Naive thymus-derived CD4-positive, alpha-beta T cell (primary cell): Measurements from ENCODE around the gene MACF1. TPM values are rescaled to one million over a fixed set of nuclear protein-coding genes. Genes with fewer than 3 reads are reported as not detected.
A peak's percentile ranks its signal among the peaks of the same experiment; 100 is the strongest.
"Not testable (repeated sequence)": the region's sequence is repeated elsewhere in the genome, so short reads cannot be mapped to it uniquely, and the experiment has no call there.

Experiments
- ATAC-seq: fragments of 150-1000 bp; cut with Tn5 transposase; 2 replicates; pipeline ENCODE4 v1.10.0; 2021; ENCODE audit warnings: mild to moderate bottlenecking, moderate library complexity
- CTCF ChIA-PET: fragments of 350-600 bp; sonication (Branson Sonifier 250); formaldehyde crosslinking; loops from one replicate; lab custom pipeline; 2021; ENCODE audit warnings: antibody characterized with exemption; lab: Charles Lee
- POLR2A ChIA-PET: fragments of 350-600 bp; sonication (Branson Sonifier 250); formaldehyde crosslinking; loops from one replicate; lab custom pipeline; 2021; ENCODE audit warnings: antibody characterized with exemption, inconsistent platforms; lab: Charles Lee
- DNase-seq, 9 donors: peaks; one replicate each; pipeline versions ENCODE4 v3.0.0 to v3.0.0-alpha.2; 2020 to 2022; ENCODE audit warnings: mixed read lengths in 1 of 9
- H3K27ac ChIP-seq: one replicate; pipeline ENCODE4 v1.7.0; 2013; ENCODE audit warnings: mild to moderate bottlenecking, low read depth, low read length, moderate library complexity
- H3K27me3 ChIP-seq, 2 donors: one replicate each; pipeline ENCODE4 v1.7.0; 2013; ENCODE audit warnings: low read length in 2 of 2, mild to moderate bottlenecking in 2 of 2, moderate library complexity in 2 of 2; ENCODE audit not compliant: control insufficient read depth in 2 of 2, insufficient read depth in 2 of 2
- H3K36me3 ChIP-seq, 3 experiments: 1 replicate in 2 of 3; 2 replicates in 1 of 3; pipeline ENCODE4 v1.7.0; 2013; ENCODE audit warnings: low read length in 3 of 3, mild to moderate bottlenecking in 3 of 3, moderate library complexity in 1 of 3; ENCODE audit not compliant: insufficient read depth in 3 of 3, control insufficient read depth in 2 of 3
- H3K4me1 ChIP-seq, 2 donors: one replicate each; pipeline ENCODE4 v1.7.0; 2013; ENCODE audit warnings: low read length in 2 of 2, mild to moderate bottlenecking in 2 of 2, moderate library complexity in 1 of 2; ENCODE audit not compliant: control insufficient read depth in 2 of 2, insufficient read depth in 2 of 2
- H3K4me3 ChIP-seq: 2 replicates; pipeline ENCODE4 v1.7.0; 2013; ENCODE audit warnings: mild to moderate bottlenecking, low read length
- H3K9me3 ChIP-seq, 3 experiments: 1 replicate in 2 of 3; 2 replicates in 1 of 3; pipeline ENCODE4 v1.7.0; 2013; ENCODE audit warnings: low read length in 3 of 3; ENCODE audit not compliant: control insufficient read depth in 2 of 3
- H3K27ac Mint-ChIP-seq, 9 donors: one replicate each; pipeline ENCODE4 v1.8.0; 2020 to 2022; ENCODE audit warnings: mixed read lengths in 9 of 9, mild to moderate bottlenecking in 8 of 9, moderate library complexity in 5 of 9, inconsistent platforms in 2 of 9
- H3K27me3 Mint-ChIP-seq, 5 donors: one replicate each; pipeline ENCODE4 v1.8.0; 2021 to 2022; ENCODE audit warnings: mixed read lengths in 5 of 5, mild to moderate bottlenecking in 1 of 5
- H3K36me3 Mint-ChIP-seq, 5 donors: one replicate each; pipeline ENCODE4 v1.8.0; 2020 to 2022; ENCODE audit warnings: mixed read lengths in 5 of 5, mild to moderate bottlenecking in 3 of 5, inconsistent platforms in 1 of 5
- H3K4me1 Mint-ChIP-seq, 7 donors: one replicate each; pipeline ENCODE4 v1.8.0; 2020 to 2022; ENCODE audit warnings: mixed read lengths in 7 of 7, mild to moderate bottlenecking in 3 of 7, inconsistent platforms in 1 of 7
- H3K4me3 Mint-ChIP-seq, 10 donors: one replicate each; pipeline ENCODE4 v1.8.0; 2020 to 2022; ENCODE audit warnings: mild to moderate bottlenecking in 10 of 10, mixed read lengths in 10 of 10, moderate library complexity in 6 of 10, inconsistent platforms in 2 of 10
- H3K9me3 Mint-ChIP-seq, 11 donors: one replicate each; pipeline ENCODE4 v1.8.0; 2020 to 2022; ENCODE audit warnings: mixed read lengths in 11 of 11, mild to moderate bottlenecking in 4 of 11, inconsistent platforms in 1 of 11, moderate library complexity in 1 of 11
- intact Hi-C, 2 donors: fragments of 100-400 bp; cut with micrococcal nuclease; formaldehyde crosslinking; loops; one replicate each; pipeline ENCODE4 v1.15.1; 2023
- polyA plus RNA-seq, 2 donors: library from polyadenylated mRNA; unstranded; fragments of 300-500 nt; fragmentation: Illumina TruSeq; gene quantifications; one replicate each; pipeline ENCODE4 v1.2.3, GENCODE V29; 2021
- total RNA-seq, 6 experiments: library from RNA in 5 of 6; stranded (reverse) in 5 of 6; gene quantifications; 1 replicate in 5 of 6; 2 replicates in 1 of 6; pipeline ENCODE4 v1.2.3 and lab custom pipeline; 2021 to 2026

Gene MACF1
- total and polyA plus RNA-seq, 7 experiments from 2014 or later: 21.2 to 409 (median 288) TPM

DNA sequence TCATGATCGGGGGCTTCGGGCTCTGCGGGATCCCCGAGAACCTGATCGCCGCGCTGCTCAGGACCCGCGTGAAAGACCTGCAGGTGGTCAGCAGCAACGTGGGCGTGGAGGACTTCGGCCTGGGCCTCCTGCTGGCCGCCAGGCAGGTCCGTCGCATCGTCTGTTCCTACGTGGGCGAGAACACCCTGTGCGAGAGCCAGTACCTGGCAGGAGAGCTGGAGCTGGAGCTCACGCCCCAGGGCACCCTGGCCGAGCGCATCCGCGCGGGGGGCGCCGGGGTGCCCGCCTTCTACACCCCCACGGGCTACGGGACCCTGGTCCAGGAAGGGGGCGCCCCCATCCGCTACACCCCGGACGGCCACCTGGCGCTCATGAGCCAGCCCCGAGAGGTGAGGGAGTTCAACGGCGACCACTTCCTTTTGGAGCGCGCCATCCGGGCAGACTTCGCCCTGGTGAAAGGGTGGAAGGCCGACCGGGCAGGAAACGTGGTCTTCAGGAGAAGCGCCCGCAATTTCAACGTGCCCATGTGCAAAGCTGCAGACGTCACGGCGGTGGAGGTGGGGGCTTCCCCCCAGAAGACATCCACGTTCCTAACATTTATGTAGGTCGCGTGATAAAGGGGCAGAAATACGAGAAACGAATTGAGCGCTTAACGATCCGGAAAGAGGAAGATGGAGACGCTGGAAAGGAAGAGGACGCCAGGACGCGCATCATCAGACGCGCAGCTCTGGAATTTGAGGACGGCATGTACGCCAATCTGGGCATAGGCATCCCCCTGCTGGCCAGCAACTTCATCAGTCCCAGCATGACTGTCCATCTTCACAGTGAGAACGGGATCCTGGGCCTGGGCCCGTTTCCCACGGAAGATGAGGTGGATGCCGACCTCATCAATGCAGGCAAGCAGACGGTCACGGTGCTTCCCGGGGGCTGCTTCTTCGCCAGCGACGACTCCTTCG, 310.9 kb downstream of the MACF1 start:
- H3K4me1 ChIP-seq, H3K27me3 Mint-ChIP-seq, H3K36me3 ChIP-seq, intact Hi-C loops, H3K27ac ChIP-seq, H3K4me1 Mint-ChIP-seq, H3K4me3 ChIP-seq, POLR2A ChIA-PET, H3K36me3 Mint-ChIP-seq, DNase-seq, H3K9me3 Mint-ChIP-seq, H3K27me3 ChIP-seq, H3K9me3 ChIP-seq, CTCF ChIA-PET: not testable (repeated sequence)
- peak; percentile 22 for ATAC-seq
- peak overlapping the region in 4 of 10 donors; percentile 32 to 78 (median 50) for H3K4me3 Mint-ChIP-seq
- H3K27ac Mint-ChIP-seq: peak overlapping the region in 1 of 9 donors; percentile 18

DNA sequence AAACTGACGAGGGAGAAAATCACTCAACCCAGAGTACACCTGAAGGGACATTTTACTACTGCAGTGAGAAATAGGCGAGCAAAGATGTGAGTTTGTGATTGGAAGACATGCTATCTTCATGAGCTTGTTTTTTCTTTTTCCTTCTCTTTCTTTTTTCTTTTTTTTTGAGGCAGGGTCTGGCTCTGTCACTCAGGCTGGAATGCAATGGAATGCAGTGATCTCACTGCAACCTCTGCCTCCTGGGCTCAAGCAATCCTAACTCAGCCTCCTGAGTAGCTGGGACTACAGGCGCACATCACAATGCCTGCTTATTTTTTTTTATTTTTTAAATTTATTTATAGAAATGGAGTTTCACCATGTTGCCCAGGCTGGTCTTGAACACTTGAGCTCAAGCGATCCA, 312.3 kb downstream of the MACF1 start:
- ATAC-seq, H3K4me1 ChIP-seq, H3K4me1 Mint-ChIP-seq, intact Hi-C loops, H3K27me3 Mint-ChIP-seq, H3K27me3 ChIP-seq, H3K27ac ChIP-seq, DNase-seq, H3K9me3 Mint-ChIP-seq, H3K36me3 ChIP-seq, CTCF ChIA-PET, H3K9me3 ChIP-seq, H3K4me3 Mint-ChIP-seq, H3K36me3 Mint-ChIP-seq, H3K27ac Mint-ChIP-seq, H3K4me3 ChIP-seq, POLR2A ChIA-PET: not testable (repeated sequence)

GRCh38 chr1:39517936-39518335, 313.4 kb downstream of the MACF1 start:
- H3K9me3 ChIP-seq, H3K4me1 ChIP-seq, CTCF ChIA-PET, H3K36me3 ChIP-seq, H3K27ac ChIP-seq, DNase-seq, H3K27me3 Mint-ChIP-seq, H3K36me3 Mint-ChIP-seq, H3K9me3 Mint-ChIP-seq, intact Hi-C loops, H3K4me1 Mint-ChIP-seq, H3K27ac Mint-ChIP-seq, H3K4me3 ChIP-seq, ATAC-seq, H3K4me3 Mint-ChIP-seq, H3K27me3 ChIP-seq, POLR2A ChIA-PET: not testable (repeated sequence)

DNA sequence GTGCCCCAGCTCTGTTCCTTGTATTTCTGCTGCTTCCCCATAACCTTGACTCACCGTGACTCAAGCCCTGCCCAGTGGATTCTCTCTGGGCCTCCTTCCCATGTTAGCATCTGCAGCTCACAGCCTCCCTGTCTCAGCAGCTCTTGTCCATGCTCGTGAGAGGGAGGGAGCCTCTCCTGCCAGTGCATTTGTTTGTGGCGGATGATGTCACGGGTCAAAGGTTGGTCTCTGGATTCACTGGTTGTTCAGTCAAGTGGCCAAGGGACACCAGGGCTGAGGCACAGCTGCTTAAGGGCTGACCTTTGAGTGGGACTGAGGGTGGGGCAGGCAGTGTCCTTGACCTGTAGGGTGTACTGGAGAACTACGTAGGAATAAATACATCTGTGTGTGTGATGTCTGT, 314.9 kb downstream of the MACF1 start:
- H3K36me3 ChIP-seq, H3K27ac Mint-ChIP-seq, intact Hi-C loops, H3K4me1 ChIP-seq, H3K36me3 Mint-ChIP-seq, H3K4me1 Mint-ChIP-seq, DNase-seq, CTCF ChIA-PET, H3K27me3 ChIP-seq, H3K9me3 Mint-ChIP-seq, H3K4me3 Mint-ChIP-seq, H3K27me3 Mint-ChIP-seq, H3K4me3 ChIP-seq, H3K27ac ChIP-seq, ATAC-seq, H3K9me3 ChIP-seq, POLR2A ChIA-PET: not testable (repeated sequence)

GRCh38 chr1:39522221-39522620, 317.7 kb downstream of the MACF1 start:
- H3K4me3 ChIP-seq, intact Hi-C loops, H3K27ac Mint-ChIP-seq, H3K27me3 Mint-ChIP-seq, H3K4me1 ChIP-seq, H3K9me3 ChIP-seq, POLR2A ChIA-PET, DNase-seq, ATAC-seq, H3K27me3 ChIP-seq, H3K9me3 Mint-ChIP-seq, H3K4me3 Mint-ChIP-seq, H3K4me1 Mint-ChIP-seq, H3K27ac ChIP-seq, CTCF ChIA-PET, H3K36me3 Mint-ChIP-seq: not testable (repeated sequence)
- H3K36me3 ChIP-seq: peaks cover 0 to 17% (median 0%) of the 10 kb centered on the region in 3 experiments

GRCh38 chr1:39522661-39523567, 318.4 kb downstream of the MACF1 start:
- peaks cover 0 to 4% of the 10 kb centered on the region in 2 donors for H3K4me1 ChIP-seq
- no peak overlapping the region for H3K27ac ChIP-seq
- ChIA-PET POLR2A (no interaction called here), CTCF (no interaction called here)
- intact Hi-C loops: no loop called here
- no peaks in the 10 kb centered on the region for H3K9me3 ChIP-seq
- ATAC-seq (no peak), DNase-seq (no peak)
- H3K36me3 Mint-ChIP-seq: peaks cover 0 to 7% (median 0%) of the 10 kb centered on the region in 5 donors
- H3K36me3 ChIP-seq: peaks cover 0 to 24% (median 0%) of the 10 kb centered on the region in 3 experiments
- peaks cover 0 to 7% (median 0%) of the 10 kb centered on the region in 7 donors for H3K4me1 Mint-ChIP-seq
- H3K27me3 Mint-ChIP-seq: no peaks in the 10 kb centered on the region
- H3K4me3 Mint-ChIP-seq: no peak overlapping the region
- H3K27ac Mint-ChIP-seq: no peak overlapping the region
- no peaks in the 10 kb centered on the region for H3K9me3 Mint-ChIP-seq
- H3K27me3 ChIP-seq: no peaks in the 10 kb centered on the region
- no peak overlapping the region for H3K4me3 ChIP-seq
